ENCODE results near the gene ACCS.
A peak's percentile ranks its signal among the peaks of the same experiment; 100 is the strongest.

Gene ACCS

DNA sequence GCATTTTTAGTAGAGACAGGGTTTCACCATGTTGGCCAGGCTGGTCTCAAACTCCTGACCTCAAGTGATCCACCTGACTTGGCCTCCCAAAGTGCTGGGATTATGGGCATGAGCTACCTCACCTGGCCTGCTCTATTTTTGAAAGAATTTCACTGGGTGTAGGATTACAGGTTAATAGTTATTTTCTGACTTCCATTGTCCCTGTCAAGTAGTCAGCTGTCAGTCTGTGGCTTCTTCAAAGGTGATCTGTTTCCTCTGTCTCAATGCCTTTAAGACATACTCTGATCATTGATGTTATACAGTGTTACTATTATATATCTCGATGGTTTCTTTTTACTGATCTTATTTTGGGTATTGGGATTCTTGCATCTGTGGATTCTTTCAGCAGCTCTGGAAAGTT, 19.3 kb downstream of the ACCS start:
- DNase-seq (ENCODE audit: extremely low read depth in 1 of 2, low read depth in 1 of 2): no peak

DNA sequence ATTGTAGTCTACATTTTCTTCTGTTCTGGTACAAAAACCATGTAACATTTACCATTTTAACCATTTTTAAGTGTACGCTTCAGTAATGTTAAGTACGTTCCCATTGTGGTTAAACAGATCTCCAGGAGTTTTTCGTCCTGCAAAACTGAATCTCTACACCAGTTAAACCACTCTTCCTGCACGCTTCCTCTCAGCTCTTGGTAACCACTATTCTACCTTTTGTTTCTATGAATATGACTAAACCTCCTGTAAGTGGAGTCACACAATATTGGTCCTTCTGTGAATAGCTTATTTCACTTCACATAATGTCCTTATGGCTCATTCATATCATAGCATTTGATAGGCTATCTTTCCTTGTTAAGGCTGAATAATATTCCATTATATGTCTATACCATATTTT, 22.3 kb downstream of the ACCS start:
- no peak for DNase-seq (ENCODE audit: extremely low read depth in 1 of 2, low read depth in 1 of 2)

GRCh38 chr11:44088871-44089270, 22.8 kb downstream of the ACCS start:
- no peak for DNase-seq (ENCODE audit: extremely low read depth in 1 of 2, low read depth in 1 of 2)

GRCh38 chr11:44090539-44090938, 24.5 kb downstream of the ACCS start:
- no peak for DNase-seq (ENCODE audit: extremely low read depth in 1 of 2, low read depth in 1 of 2)

DNA sequence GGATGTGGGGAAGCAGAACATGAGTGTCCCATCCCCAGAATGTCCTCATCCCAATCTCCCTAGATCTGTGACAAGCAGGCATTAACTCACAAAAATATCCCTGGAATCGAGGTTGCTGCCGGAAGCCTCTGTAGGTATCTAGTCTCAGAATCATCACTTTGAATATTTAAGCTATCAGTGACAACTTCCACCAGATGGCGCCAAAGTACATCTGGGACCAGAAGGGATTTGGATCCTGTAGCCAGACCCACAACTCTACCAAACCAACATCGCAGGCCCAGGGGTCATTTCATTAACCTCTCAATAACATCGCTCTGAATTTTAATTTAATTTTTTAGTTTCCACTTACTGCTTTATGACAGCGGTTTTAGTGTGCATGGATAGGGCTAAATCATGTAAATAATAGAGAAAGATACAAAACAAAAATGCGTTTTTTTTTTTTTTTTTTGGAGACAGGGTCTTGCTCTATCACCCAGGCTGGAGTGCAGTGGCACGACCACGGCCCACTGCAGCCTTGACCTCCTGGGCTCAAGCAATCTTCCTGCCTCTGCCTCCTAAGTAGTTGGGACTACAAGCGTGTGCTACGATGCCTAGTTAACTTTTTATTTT, 28.3 kb downstream of the ACCS start:
- DNase-seq (ENCODE audit: extremely low read depth in 1 of 2, low read depth in 1 of 2): peak; percentile 59

DNA sequence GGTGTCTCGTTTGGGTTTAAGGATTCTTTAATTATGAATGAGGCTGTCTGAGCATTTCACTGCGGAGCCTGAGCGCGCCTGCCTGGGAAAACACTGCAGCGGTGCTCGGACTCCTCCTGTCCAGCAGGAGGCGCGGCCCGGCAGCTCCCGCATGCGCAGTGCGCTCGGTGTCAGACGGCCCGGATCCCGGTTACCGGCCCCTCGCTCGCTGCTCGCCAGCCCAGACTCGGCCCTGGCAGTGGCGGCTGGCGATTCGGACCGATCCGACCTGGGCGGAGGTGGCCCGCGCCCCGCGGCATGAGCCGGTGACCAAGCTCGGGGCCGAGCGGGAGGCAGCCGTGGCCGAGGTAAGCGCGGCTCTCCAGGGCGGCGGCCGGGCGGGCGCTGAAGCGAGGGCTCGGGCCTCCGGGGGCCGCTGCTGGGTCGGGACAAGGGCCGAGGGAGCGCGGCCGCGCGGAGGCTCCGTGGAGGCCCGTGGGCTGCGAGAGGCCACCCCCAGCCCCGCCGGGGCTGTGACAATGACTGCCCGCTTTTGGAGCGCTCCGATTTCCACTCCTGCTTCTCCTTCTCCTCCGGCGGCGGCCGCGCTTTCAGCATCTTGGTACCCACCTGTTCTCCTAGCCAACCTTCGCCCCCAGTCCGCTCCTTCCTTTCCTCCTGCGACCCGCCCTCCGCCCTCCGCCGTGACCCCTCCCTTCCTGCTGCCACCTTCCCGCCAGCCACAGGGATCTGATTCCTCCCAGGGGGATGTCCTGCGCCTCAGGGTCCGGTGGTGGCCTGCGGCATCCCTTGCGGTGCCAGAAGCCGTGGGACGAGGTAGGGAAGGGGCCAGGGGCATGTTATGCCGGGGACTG, 29.7 kb downstream of the ACCS start, which contains the start of gene EXT2:
EXT2 (plus strand) TSS at position 173 of the 854 bp plus-strand sequence. CDS start 12,035 bp downstream, outside the sequence.
- DNase-seq (ENCODE audit: extremely low read depth in 1 of 2, low read depth in 1 of 2): peak; percentile 58 to 85

DNA sequence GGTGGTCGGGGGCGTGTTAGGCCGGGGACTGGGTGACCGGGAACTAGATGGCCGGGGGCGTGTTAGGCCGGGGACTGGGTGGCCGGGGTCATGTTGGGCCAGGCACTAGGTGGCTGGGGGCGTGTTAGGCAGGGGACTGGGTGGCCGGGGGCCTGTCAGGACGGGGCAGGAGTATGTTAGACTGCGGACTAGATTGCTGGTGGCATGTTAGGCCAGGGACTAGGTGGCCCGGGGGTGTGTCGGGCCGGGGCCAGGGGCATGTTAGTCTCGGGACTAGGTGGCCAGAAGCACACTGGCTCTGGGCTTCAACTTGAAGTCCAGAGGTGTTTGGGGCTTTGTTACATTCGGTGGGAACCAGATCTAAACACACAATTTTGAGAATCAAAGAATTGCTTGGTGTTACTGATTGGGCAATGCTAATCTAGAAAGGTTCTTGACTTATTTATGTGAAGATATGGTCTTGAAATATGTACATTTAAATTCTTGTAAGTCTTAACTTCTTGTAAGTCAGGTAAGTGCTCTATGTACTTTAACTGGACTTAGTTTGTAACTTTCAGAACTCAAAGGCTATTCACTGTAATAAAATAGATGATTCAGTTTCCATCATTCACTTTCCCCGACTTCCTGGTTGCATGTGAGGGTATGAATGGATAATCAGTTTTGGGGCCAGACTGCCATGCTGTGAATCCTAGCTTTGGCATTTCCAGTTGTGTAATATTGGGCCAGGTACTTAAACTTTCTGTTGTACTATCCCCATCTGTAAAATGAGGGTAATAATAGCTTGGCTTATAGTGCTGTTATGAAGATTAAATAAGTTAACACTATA, 30.5 kb downstream of the ACCS start:
- DNase-seq (ENCODE audit: extremely low read depth in 1 of 2, low read depth in 1 of 2): no peak

- DNase-seq (ENCODE audit: extremely low read depth in 1 of 2, low read depth in 1 of 2): no peak
Observed at GRCh38 chr11:44097821-44098220, 31.8 kb downstream of the ACCS start.

GRCh38 chr11:44101098-44101497, 35.0 kb downstream of the ACCS start:
- no peak for DNase-seq (ENCODE audit: extremely low read depth in 1 of 2, low read depth in 1 of 2)

DNA sequence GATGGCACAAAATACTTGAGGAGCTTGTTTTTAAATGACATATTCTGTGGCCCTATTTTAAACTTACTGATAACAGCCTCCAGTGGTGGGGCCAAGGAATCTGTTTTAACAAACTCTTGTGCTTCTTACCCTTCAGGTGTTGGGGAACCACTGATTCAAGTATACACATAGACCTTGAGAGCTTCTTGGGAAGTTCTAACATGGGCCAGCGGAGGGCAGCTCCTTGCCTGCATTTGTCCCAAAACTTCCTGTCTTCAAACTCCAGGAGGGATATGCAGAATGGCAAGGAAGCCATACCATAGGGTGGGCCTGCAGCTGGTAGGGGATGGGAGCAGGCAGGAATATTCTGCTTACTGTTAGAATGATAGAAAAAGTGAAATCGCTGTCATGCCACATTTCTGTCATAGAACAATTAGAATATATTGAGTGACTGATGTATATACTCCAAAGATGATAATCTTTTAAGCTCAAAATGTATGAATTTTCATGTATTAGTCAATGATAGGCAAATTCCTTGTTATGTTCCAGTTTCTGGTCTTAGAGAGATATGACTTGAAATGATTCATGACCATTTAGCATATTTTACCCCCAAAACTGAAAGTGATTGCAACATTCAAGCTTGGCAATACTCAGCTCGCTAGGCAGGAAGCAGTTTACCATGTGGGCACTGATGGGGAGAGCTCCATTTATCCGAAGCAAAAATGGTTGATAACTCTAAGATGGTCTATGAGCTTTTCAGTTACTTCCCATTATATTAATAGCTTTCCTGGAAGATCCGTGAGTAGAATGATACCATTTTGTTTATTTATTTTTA, 38.6 kb downstream of the ACCS start:
- no peak for DNase-seq (ENCODE audit: extremely low read depth in 1 of 2, low read depth in 1 of 2)

GRCh38 chr11:44108260-44108659, 42.2 kb downstream of the ACCS start:
- no peak for DNase-seq (ENCODE audit: extremely low read depth in 1 of 2, low read depth in 1 of 2)

DNA sequence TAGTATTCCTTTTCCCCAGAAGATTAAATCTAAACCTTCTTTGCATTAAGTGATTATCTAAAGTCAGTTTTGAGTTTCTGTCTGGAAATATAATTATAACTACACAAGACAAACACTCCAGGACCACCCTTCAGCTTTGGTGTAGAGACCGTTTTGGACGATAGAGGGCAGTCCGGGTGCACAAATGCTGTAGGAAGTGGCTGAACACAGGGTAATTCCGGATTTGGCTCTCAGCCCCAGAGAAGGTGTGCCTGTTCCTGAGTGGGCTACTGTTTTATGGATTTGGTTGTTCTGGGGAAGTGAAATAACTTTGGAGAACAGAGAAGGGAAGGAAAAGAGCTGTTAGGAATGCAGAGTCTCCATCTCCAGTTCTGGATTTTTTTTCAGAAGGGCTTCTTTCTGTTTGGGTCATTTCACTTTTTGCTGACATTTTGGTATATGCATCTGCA, 44.2 kb downstream of the ACCS start:
- peak in 1 of 2 donors; percentile 25 for DNase-seq (ENCODE audit: extremely low read depth in 1 of 2, low read depth in 1 of 2)

GRCh38 chr11:44112091-44112821, 46.2 kb downstream of the ACCS start:
- no peak for DNase-seq (ENCODE audit: extremely low read depth in 1 of 2, low read depth in 1 of 2)

DNA sequence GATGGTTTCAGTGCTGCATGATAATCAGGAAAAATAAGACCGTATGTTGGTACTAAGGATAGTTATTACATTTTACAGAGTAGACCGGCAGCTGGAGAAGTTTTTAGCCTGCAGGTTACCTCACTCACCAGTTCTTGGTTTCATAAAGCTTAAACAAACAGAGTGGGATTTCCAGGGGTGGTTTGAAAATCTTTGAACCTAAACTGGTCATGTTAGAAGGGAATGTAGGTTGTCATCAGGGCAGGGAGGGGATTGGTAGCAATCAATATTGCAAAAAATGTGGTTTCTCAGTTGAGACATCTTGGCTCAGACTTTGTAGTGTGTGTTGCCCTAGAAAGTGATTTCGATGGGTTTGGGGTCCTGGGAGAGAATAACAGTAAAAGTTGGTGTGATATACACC, 46.9 kb downstream of the ACCS start:
- no peak for DNase-seq (ENCODE audit: extremely low read depth in 1 of 2, low read depth in 1 of 2)

DNA sequence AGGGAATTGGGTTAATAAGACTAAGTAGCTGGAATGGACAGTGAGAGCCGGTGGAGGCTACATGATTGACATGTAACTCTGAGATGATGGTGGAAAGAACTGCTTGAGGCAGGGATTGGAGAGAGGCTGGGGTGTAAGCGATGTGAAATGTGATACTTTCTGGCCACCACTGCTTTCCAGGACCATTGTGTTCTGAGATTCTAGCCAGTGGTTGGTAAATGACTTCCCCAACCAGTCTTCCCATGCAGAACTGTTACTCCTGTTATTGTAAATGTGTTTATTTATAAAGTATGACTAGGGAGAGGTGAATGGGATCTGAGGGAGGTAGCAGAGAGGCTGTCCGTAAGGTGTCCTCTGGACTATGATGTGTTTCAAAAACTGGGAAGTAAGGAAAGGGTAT, 47.5 kb downstream of the ACCS start:
- no peak for DNase-seq (ENCODE audit: extremely low read depth in 1 of 2, low read depth in 1 of 2)

DNA sequence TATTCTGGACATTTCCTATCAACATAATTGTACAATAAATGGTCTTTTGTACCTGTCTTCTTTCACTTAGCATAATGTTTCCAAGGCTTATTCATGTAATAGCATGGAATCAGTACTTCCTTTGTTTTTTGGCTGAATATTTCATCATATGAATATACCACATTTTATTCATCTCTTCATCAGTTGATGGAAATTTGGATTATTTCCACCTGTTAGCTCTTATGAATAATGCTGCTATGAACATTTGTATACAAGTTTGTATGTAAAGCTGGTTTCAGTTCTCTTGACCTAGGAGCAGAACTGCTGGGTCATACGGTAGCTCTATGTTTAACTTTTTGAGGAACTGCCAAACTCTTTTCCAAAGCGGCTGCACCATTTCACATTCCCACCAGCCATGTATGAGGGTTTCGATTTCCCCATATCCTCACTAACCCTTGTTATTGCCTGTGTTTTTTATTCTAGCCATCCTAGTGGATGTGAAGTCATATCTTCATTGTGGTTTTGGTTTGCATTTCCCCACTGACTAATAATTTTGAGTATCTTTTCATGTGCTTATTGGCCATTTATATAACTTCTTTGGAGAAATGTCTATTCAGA, 50.3 kb downstream of the ACCS start:
- DNase-seq (ENCODE audit: extremely low read depth in 1 of 2, low read depth in 1 of 2): no peak

DNA sequence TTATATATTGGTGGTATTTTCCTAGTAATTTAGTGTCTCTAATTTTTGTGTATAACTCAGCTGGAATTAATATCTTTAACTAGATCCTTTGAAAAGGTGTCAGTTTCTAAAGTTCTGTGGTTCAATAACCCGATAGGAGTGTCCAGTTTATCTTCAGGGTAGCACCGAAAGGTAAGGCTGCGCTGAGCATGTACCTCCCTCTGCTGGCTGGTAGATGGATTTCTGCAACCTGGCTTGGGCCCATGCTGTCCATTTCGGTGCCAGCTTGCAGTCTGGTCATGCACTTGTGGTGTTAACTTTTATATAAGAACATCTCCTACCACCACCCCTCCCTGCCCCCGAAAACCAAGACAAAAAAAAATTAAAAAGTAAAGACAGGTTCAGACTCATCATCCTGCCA, 54.1 kb downstream of the ACCS start:
- DNase-seq (ENCODE audit: extremely low read depth in 1 of 2, low read depth in 1 of 2): no peak

GRCh38 chr11:44125598-44125997, 59.5 kb downstream of the ACCS start:
- no peak for DNase-seq (ENCODE audit: extremely low read depth in 1 of 2, low read depth in 1 of 2)

GRCh38 chr11:44126304-44126703, 60.2 kb downstream of the ACCS start:
- no peak for DNase-seq (ENCODE audit: extremely low read depth in 1 of 2, low read depth in 1 of 2)

DNA sequence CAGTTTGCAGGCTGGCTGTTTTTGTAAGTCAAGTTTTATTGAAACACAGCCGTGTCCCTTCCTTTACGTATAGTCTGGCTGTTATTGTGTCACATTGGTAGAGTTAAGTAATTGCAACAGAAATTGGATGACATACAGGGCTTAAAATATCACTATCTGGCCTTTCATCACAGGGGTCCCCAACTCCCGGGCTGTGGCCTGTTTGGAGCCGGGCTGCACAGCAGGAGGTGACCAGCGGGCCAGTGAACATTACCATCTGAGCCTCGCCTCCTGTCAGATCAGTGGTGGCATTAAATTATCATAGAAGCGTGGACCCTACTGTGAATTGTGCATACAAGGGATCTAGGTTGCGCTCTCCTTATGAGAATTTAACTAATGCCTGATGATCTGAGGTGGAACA, 61.1 kb downstream of the ACCS start:
- DNase-seq (ENCODE audit: extremely low read depth in 1 of 2, low read depth in 1 of 2): no peak

Data from activated CD8-positive, alpha-beta memory T cell treated with anti-CD3 and anti-CD28 coated beads for 1 hour (primary cell).